ENCODE data around the gene USP21. TPM values are rescaled to one million over a fixed set of nuclear protein-coding genes. Genes with fewer than 3 reads are reported as not detected.

Gene USP21
- total and polyA plus RNA-seq, 12 donors = 8.8 to 24.0 (median 14.7) TPM

DNA sequence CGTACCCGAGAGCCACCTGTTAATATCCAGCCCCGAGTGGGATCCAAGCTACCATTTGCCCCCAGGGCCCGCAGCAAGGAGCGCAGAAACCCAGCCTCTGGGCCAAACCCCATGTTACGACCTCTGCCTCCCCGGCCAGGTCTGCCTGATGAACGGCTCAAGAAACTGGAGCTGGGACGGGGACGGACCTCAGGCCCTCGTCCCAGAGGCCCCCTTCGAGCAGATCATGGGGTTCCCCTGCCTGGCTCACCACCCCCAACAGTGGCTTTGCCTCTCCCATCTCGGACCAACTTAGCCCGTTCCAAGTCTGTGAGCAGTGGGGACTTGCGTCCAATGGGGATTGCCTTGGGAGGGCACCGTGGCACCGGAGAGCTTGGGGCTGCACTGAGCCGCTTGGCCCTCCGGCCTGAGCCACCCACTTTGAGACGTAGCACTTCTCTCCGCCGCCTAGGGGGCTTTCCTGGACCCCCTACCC, 1.4 kb downstream of the USP21 start:
- ATAC-seq (no peak), DNase-seq (no peak)
- peaks cover 0 to 66% (median 5%) of the 10 kb centered on the region in 9 donors for H3K36me3 ChIP-seq
- no peak overlapping the region for H3K27ac ChIP-seq
- intact Hi-C loops (cut with DNase I) = no loop called here
- WGBS, 2 donors = 95 to 96% methylated on average over 22 of the region's 22 CpGs
- H3K4me1 ChIP-seq = peaks cover 8 to 43% (median 36%) of the 10 kb centered on the region in 9 donors
- no peaks in the 10 kb centered on the region for H3K27me3 ChIP-seq
- TF ChIP-seq, protein P1, sequence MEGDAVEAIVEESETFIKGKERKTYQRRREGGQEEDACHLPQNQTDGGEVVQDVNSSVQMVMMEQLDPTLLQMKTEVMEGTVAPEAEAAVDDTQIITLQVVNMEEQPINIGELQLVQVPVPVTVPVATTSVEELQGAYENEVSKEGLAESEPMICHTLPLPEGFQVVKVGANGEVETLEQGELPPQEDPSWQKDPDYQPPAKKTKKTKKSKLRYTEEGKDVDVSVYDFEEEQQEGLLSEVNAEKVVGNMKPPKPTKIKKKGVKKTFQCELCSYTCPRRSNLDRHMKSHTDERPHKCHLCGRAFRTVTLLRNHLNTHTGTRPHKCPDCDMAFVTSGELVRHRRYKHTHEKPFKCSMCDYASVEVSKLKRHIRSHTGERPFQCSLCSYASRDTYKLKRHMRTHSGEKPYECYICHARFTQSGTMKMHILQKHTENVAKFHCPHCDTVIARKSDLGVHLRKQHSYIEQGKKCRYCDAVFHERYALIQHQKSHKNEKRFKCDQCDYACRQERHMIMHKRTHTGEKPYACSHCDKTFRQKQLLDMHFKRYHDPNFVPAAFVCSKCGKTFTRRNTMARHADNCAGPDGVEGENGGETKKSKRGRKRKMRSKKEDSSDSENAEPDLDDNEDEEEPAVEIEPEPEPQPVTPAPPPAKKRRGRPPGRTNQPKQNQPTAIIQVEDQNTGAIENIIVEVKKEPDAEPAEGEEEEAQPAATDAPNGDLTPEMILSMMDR (IDR thresholded peaks at IDR 0.05) = no peak
- peak overlapping the region in 3 of 10 donors; percentile 85 to 96 (median 96) for H3K4me3 ChIP-seq
- H3K9me3 ChIP-seq = no peaks in the 10 kb centered on the region

DNA sequence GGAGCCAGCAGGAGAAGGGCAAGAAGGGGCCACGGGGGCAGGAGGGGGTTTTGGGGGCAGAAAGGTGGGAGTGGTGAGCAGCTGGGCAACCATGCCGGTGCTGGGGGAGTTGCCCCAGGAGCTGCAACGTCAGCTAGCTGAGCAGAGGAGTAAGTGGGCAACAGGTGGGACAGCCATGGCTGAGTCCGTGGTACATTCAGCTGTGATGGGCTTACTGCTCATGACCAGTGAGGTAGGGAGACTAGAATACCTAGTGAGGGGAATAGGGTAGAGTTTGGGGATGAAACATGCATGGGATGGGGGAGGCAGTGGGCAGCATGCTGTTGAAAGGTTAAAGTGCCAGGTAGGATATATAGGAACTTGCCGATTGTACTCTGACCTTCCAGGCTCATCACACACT, 2.4 kb downstream of the USP21 start:
- no peak overlapping the region for H3K27ac ChIP-seq
- H3K36me3 ChIP-seq = peaks cover 0 to 65% (median 5%) of the 10 kb centered on the region in 9 donors
- 80 to 85% methylated on average over 5 of the region's 5 CpGs for WGBS, 2 donors
- peaks cover 8 to 44% (median 38%) of the 10 kb centered on the region in 9 donors for H3K4me1 ChIP-seq
- ATAC-seq (no peak), DNase-seq (no peak)
- TF ChIP-seq, protein P1 (IDR thresholded peaks at IDR 0.05) = no peak
- no peaks in the 10 kb centered on the region for H3K27me3 ChIP-seq
- H3K4me3 ChIP-seq = no peak overlapping the region
- intact Hi-C loops (cut with DNase I) = no loop called here
- no peaks in the 10 kb centered on the region for H3K9me3 ChIP-seq

DNA sequence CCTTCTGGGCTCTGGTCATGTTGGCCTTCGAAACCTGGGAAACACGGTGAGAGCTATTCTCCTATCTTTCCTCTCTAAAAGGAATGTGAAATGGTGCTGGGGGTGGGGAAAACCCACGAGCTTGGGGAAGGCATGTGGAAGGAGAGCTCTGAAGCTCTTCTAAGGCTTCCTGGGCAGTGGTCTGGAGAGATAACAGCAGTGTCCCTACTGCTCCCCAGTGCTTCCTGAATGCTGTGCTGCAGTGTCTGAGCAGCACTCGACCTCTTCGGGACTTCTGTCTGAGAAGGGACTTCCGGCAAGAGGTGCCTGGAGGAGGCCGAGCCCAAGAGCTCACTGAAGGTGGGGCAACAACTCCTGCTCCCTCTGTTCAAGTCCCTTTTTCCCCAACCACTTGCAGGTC, 2.8 kb downstream of the USP21 start:
- Histone ChIP-seq H3K36me3 (peaks cover 0 to 61% (median 5%) of the 10 kb centered on the region in 9 donors), H3K27ac (no peak overlapping the region), H3K9me3 (no peaks in the 10 kb centered on the region), H3K27me3 (no peaks in the 10 kb centered on the region), H3K4me3 (no peak overlapping the region), H3K4me1 (peaks cover 11 to 48% (median 42%) of the 10 kb centered on the region in 9 donors)
- WGBS, 2 donors = 53 to 56% methylated on average over 7 of the region's 7 CpGs
- intact Hi-C loops (cut with DNase I) = no loop called here
- ATAC-seq = no peak
- TF ChIP-seq, protein P1 (IDR thresholded peaks at IDR 0.05) = no peak
- DNase-seq = no peak

DNA sequence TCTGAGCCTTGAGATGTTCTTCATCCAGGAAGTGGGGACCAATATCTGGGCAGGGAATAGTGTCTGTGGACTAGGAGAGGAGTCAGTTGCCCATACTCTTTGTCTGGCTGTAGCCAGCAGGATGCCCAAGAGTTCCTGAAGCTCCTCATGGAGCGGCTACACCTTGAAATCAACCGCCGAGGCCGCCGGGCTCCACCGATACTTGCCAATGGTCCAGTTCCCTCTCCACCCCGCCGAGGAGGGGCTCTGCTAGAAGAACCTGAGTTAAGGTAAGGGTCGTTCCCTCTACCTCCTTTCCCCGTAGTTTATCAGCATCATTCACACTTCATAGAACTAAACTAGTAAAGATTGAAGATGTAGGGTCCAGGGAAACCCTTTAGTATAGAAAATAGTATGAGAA, 3.5 kb downstream of the USP21 start:
- WGBS, 2 donors = 93 to 96% methylated on average over 10 of the region's 10 CpGs
- peaks cover 12 to 55% (median 46%) of the 10 kb centered on the region in 9 donors for H3K4me1 ChIP-seq

More for the DNA sequence above, 3.5 kb downstream of the USP21 start:
- H3K27ac ChIP-seq = no peak overlapping the region
- H3K27me3 ChIP-seq = no peaks in the 10 kb centered on the region
- TF ChIP-seq, protein P1 (IDR thresholded peaks at IDR 0.05) = no peak
- no peaks in the 10 kb centered on the region for H3K9me3 ChIP-seq
- intact Hi-C loops (cut with DNase I) = no loop called here
- ATAC-seq (no peak), DNase-seq (no peak)
- H3K4me3 ChIP-seq = no peak overlapping the region
- peaks cover 0 to 53% (median 5%) of the 10 kb centered on the region in 9 donors for H3K36me3 ChIP-seq
